Memory B cell (primary cell): ENCODE results near the gene PLCB2.

Experiments
- ATAC-seq: fragments of 150-1000 bp; cut with Tn5 transposase; 2 replicates; pipeline ENCODE4 v1.10.0; 2021; ENCODE audit warnings: low read depth, mild to moderate bottlenecking, moderate library complexity
- DNase-seq, 2 donors: peaks; one replicate each; pipeline ENCODE4 v3.0.0; 2022; ENCODE audit warnings: low spot score in 2 of 2
- H3K27ac Mint-ChIP-seq: one replicate; pipeline ENCODE4 v1.8.0; 2022; ENCODE audit warnings: mild to moderate bottlenecking, moderate library complexity, mixed read lengths
- H3K27me3 Mint-ChIP-seq: one replicate; pipeline ENCODE4 v1.8.0; 2022; ENCODE audit warnings: mixed read lengths
- H3K36me3 Mint-ChIP-seq: one replicate; pipeline ENCODE4 v1.8.0; 2022; ENCODE audit warnings: mild to moderate bottlenecking, mixed read lengths
- H3K4me1 Mint-ChIP-seq: one replicate; pipeline ENCODE4 v1.8.0; 2022; ENCODE audit warnings: mixed read lengths
- H3K4me3 Mint-ChIP-seq: one replicate; pipeline ENCODE4 v1.8.0; 2022; ENCODE audit warnings: mild to moderate bottlenecking, moderate library complexity, mixed read lengths
- H3K9me3 Mint-ChIP-seq: one replicate; pipeline ENCODE4 v1.8.0; 2022; ENCODE audit warnings: mixed read lengths

The PLCB2 gene

DNA sequence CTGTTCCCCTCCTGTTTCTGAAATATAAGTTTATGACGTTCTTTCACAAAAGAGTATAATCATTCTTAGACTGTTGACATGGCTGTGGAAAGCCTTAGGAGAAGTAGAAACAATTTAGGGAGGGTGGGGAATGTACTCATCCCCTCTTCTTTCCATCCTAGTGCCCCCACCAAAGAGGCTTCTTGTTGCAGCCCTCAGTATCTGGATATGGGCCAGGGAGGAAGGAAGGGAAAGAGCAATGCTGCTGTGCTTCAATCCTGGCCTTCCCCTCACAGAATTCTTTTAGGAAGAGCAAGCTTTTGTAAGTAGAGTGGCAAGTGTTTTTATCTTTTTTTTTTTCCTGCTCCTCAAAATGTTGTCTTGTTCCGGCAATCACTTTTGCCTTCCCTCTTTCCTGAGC is 17.5 kb upstream of the PLCB2 start:
- peaks cover under 1% of the 10 kb centered on the region for H3K27me3 Mint-ChIP-seq
- no peak for ATAC-seq
- no peak overlapping the region for H3K27ac Mint-ChIP-seq
- DNase-seq = no peak
- H3K9me3 Mint-ChIP-seq = no peaks in the 10 kb centered on the region
- H3K4me3 Mint-ChIP-seq = peak overlapping the region; percentile 77
- peaks cover 22% of the 10 kb centered on the region for H3K4me1 Mint-ChIP-seq
- no peaks in the 10 kb centered on the region for H3K36me3 Mint-ChIP-seq

GRCh38 chr15:40323953-40324937 is 16.5 kb upstream of the PLCB2 start:
- H3K4me1 Mint-ChIP-seq = peaks cover 24% of the 10 kb centered on the region
- no peaks in the 10 kb centered on the region for H3K36me3 Mint-ChIP-seq
- ATAC-seq (peak; percentile 8), DNase-seq (no peak)
- H3K27me3 Mint-ChIP-seq = peaks cover 3% of the 10 kb centered on the region
- peak overlapping the region; percentile 77 for H3K4me3 Mint-ChIP-seq
- H3K27ac Mint-ChIP-seq = no peak overlapping the region
- no peaks in the 10 kb centered on the region for H3K9me3 Mint-ChIP-seq

DNA sequence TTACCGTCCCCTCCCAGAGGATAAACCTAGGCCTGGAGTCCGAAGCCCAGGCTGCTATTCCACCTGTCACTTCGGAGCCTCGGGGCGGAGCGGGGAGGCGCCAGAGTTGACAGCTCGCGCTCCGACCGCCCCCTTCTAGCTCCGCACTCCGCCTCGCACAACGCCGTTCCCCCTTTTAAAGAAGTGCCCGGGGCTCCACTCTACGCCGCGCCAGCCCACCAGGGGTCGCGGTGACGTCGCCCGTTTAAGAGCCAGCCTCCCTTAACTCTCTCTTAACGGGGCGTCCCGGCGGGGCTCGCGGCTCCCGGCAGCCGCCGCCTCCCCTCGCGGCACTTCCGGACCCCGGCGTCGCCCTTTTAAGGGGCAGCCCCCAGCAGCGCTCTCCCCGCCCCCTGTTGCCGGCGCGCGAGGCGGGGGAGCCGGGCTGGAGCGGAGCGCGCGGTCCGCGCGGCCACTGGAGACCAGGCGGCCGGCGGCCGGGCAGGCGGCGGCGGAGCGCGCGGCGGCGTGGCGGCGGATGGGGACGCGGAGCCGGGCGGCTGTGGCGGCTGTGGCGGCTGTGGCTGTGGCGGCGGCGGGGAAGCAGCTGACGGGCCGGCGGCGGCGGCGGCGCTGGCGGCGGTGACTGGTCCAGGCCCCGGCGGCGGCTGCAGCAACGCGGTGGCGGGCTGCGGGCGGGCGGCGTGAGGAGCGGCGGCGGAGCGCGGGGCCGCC is 15.7 kb upstream of the PLCB2 start, which contains the start of gene INAFM2:
INAFM2 (plus strand) TSS at position 454 of the 714 bp plus-strand sequence. CDS start 364 bp downstream, outside the sequence.
- ATAC-seq (peak; percentile 88), DNase-seq (peak; percentile 82)
- Mint-ChIP-seq H3K27ac (peak within 1 kb of the TSS; percentile 3), H3K27me3 (peaks cover 3% of the 10 kb centered on the region), H3K9me3 (no peaks in the 10 kb centered on the region), H3K4me3 (peak within 1 kb of the TSS; percentile 67), H3K36me3 (no peaks in the 10 kb centered on the region), H3K4me1 (peaks cover 24% of the 10 kb centered on the region)

GRCh38 chr15:40322531-40323238 is 14.9 kb upstream of the PLCB2 start:
- H3K4me1 Mint-ChIP-seq = peaks cover 21% of the 10 kb centered on the region
- H3K4me3 Mint-ChIP-seq = peak overlapping the region; percentile 67
- DNase-seq (no peak), ATAC-seq (no peak)
- no peaks in the 10 kb centered on the region for H3K36me3 Mint-ChIP-seq
- H3K27ac Mint-ChIP-seq = peak overlapping the region; percentile 3
- H3K9me3 Mint-ChIP-seq = no peaks in the 10 kb centered on the region
- H3K27me3 Mint-ChIP-seq = peaks cover 3% of the 10 kb centered on the region

DNA sequence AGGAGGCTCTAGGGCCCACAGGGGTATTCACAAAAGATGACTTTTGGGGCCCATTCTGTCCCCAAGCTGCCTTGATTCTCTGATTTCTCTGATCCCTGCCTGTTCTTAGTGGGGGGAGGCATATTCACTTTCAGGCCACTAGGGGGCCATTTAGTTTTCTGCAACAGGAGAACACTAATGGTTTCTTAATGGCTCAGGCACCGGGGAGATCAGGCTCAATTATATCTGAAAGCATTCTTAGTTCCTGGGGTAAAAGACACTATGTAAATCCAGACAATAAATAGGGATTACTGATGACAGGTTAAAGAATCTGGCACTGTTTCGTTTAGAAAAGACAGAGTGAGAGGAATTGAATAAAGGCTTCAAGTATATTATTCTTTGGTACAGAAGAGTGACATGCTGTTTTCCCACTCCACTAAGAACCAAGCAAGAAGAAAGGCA is 13.2 kb upstream of the PLCB2 start:
- Mint-ChIP-seq H3K4me1 (peaks cover 24% of the 10 kb centered on the region), H3K27ac (no peak overlapping the region), H3K4me3 (no peak overlapping the region), H3K36me3 (no peaks in the 10 kb centered on the region), H3K27me3 (peaks cover 3% of the 10 kb centered on the region), H3K9me3 (no peaks in the 10 kb centered on the region)
- DNase-seq (peak in 1 of 2 donors; percentile 62), ATAC-seq (peak; percentile 11)

GRCh38 chr15:40320409-40320808 is 12.7 kb upstream of the PLCB2 start:
- Mint-ChIP-seq H3K4me1 (peaks cover 24% of the 10 kb centered on the region), H3K27ac (no peak overlapping the region)

GRCh38 chr15:40317580-40317979 is 9.8 kb upstream of the PLCB2 start:
- H3K9me3 Mint-ChIP-seq = no peaks in the 10 kb centered on the region
- no peak overlapping the region for H3K27ac Mint-ChIP-seq
- no peaks in the 10 kb centered on the region for H3K36me3 Mint-ChIP-seq
- peaks cover 18% of the 10 kb centered on the region for H3K4me1 Mint-ChIP-seq
- ATAC-seq (no peak), DNase-seq (no peak)
- H3K4me3 Mint-ChIP-seq = no peak overlapping the region
- H3K27me3 Mint-ChIP-seq = peaks cover 5% of the 10 kb centered on the region

More at GRCh38 chr15:40320409-40320808, 12.7 kb upstream of the PLCB2 start:
- H3K36me3 Mint-ChIP-seq = no peaks in the 10 kb centered on the region
- H3K4me3 Mint-ChIP-seq = no peak overlapping the region
- H3K27me3 Mint-ChIP-seq = peaks cover 3% of the 10 kb centered on the region
- H3K9me3 Mint-ChIP-seq = no peaks in the 10 kb centered on the region
- ATAC-seq (no peak), DNase-seq (no peak)

DNA sequence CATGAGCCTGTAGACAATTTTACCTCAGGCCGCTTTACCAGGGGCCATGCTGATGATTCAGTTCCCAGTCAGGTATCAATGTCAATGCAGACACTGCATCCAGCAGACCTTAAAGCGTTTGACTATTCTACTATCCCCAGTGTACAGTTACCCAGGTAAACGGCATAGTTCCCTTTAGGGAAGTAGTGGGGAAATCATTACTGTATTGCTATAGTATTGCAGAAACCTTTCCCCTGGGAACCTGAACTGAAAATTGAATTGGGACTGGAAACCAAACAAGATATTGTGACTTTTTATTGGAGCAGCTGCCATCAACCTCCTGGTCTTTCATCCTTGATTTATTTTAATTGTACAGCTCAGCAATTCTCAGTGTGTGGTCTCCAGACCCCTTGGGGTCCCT is 9.2 kb upstream of the PLCB2 start:
- Mint-ChIP-seq H3K27me3 (peaks cover 5% of the 10 kb centered on the region), H3K27ac (no peak overlapping the region), H3K9me3 (no peaks in the 10 kb centered on the region), H3K36me3 (no peaks in the 10 kb centered on the region), H3K4me1 (peaks cover 12% of the 10 kb centered on the region), H3K4me3 (no peak overlapping the region)
- ATAC-seq (no peak), DNase-seq (no peak)

DNA sequence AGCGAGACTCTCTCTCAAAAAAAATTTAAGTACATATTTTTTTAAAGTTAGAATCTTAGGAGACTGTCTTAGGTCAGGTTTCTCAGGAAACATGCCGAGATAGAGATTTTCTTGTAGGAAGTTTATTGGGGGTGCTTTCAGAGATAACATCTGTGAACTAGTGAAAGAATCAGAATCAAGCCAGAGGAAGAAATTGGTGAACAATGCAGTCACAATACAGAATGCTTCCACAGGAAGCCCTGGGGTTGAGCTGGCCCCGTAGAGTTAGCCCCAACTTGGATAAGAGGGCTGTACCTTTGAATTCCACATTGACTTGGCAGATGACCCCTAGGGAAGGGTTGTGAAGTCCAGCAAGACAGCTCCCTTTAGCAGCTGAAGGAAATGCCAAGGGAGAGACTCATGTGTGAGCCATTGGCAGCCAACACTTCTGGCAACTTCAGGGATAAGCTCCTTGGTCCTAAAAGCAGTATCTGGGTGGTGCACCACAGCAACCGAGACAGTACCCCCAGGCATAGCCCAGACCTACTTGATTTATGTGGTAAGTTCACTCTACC is 7.1 kb upstream of the PLCB2 start:
- Mint-ChIP-seq H3K27ac (no peak overlapping the region), H3K36me3 (no peaks in the 10 kb centered on the region), H3K9me3 (no peaks in the 10 kb centered on the region), H3K4me3 (no peak overlapping the region), H3K4me1 (peaks cover 7% of the 10 kb centered on the region), H3K27me3 (peaks cover 1% of the 10 kb centered on the region)
- DNase-seq (no peak), ATAC-seq (no peak)

GRCh38 chr15:40313531-40314398 is 6.0 kb upstream of the PLCB2 start:
- DNase-seq = no peak
- Mint-ChIP-seq H3K4me1 (peaks cover 15% of the 10 kb centered on the region), H3K36me3 (no peaks in the 10 kb centered on the region), H3K27ac (no peak overlapping the region), H3K9me3 (no peaks in the 10 kb centered on the region), H3K27me3 (peaks cover 1% of the 10 kb centered on the region), H3K4me3 (no peak overlapping the region)
- no peak for ATAC-seq

DNA sequence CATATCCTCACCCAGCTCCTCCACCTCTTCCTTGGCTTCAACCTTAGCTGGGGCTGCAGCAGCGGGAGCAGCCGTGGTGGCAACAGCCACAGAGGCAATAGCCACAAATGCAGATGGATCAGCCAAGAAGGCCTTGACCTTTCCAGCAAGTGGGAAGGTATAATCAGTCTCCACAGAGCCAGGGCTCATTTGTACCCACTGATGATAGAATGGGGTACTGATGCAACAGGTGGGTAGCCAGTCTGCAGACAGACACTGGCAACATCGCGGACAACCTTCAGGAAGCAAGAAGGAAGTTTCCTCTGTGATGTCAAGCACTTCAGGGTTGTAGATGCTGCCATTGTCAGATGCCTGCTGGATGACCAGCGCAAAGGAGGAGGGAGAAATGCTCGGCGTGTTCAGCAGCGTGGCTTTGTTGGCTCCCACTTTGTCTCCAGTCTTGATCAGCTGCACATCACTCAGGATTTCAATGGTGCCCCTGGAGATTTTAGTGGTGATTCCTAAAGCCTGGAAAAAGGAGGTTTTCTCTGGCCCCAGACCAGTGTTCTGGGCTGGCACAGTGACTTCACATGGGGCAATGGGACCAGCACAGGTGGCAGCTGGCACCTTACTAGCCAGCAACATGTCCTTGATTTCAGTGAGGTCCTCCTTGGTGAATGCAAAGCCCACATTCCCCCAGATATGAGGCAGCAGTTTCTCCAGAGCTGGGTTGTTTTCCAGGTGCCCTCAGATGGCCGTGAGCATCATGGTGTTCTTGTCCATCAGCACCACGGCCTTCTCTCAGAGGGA is 4.8 kb upstream of the PLCB2 start:
- Mint-ChIP-seq H3K36me3 (no peaks in the 10 kb centered on the region), H3K27ac (no peak overlapping the region)

GRCh38 chr15:40310993-40311392 is 3.3 kb upstream of the PLCB2 start:
- Mint-ChIP-seq H3K36me3 (no peaks in the 10 kb centered on the region), H3K4me1 (peaks cover 26% of the 10 kb centered on the region), H3K27ac (no peak overlapping the region), H3K9me3 (no peaks in the 10 kb centered on the region), H3K4me3 (no peak overlapping the region), H3K27me3 (peaks cover 1% of the 10 kb centered on the region)
- ATAC-seq (no peak), DNase-seq (no peak)

More for the DNA sequence above, 4.8 kb upstream of the PLCB2 start:
- H3K4me1 Mint-ChIP-seq = peaks cover 20% of the 10 kb centered on the region
- no peak for DNase-seq
- H3K4me3 Mint-ChIP-seq = no peak overlapping the region
- H3K9me3 Mint-ChIP-seq = no peaks in the 10 kb centered on the region
- no peak for ATAC-seq
- peaks cover 1% of the 10 kb centered on the region for H3K27me3 Mint-ChIP-seq
